ENCODE results near the gene ZNF394.

The ZNF394 gene

DNA sequence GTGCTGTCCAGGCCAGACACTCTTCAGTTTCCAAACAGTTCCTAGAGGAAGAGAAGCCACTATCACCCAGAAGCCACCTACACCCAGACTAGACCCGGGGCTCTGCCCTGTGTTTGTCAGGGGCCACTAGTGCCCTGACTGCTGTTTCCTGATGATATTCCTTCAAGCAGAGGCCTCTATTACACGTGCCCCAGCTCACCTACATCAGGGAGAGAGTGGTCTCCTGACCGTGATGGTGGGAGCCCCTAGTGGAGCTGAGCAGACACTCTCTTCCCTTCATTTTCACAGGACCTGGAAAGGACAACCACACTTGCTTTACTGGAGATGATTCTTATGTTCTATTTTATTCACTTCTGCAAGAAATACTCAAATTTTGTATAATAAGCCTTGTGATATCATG is 9.2 kb downstream of the ZNF394 start:
- no peak for DNase-seq

GRCh38 chr7:99489235-99489634 is 10.8 kb downstream of the ZNF394 start:
- DNase-seq, result no peak

GRCh38 chr7:99485094-99485493 is 15.0 kb downstream of the ZNF394 start:
- DNase-seq, result no peak

- DNase-seq, result no peak
Observed at GRCh38 chr7:99478464-99479440, 21.3 kb downstream of the ZNF394 start.

- no peak for DNase-seq
Observed at GRCh38 chr7:99476107-99476506, 24.0 kb downstream of the ZNF394 start.

DNA sequence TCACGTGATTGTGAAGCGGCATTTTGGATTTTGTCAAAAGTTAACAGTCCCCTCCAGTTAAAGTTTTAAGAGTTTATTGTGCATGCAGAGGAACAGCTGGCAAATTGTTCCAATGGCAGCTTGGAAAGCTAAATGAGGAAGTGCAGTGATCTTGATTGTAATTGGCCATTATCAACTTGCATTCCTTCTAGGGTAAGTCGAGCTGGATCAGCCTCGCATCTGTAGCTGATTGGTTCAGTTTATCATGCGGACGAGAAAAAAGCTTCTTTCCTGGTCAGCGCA is 26.8 kb downstream of the ZNF394 start:
- DNase-seq, result peak; percentile 41

DNA sequence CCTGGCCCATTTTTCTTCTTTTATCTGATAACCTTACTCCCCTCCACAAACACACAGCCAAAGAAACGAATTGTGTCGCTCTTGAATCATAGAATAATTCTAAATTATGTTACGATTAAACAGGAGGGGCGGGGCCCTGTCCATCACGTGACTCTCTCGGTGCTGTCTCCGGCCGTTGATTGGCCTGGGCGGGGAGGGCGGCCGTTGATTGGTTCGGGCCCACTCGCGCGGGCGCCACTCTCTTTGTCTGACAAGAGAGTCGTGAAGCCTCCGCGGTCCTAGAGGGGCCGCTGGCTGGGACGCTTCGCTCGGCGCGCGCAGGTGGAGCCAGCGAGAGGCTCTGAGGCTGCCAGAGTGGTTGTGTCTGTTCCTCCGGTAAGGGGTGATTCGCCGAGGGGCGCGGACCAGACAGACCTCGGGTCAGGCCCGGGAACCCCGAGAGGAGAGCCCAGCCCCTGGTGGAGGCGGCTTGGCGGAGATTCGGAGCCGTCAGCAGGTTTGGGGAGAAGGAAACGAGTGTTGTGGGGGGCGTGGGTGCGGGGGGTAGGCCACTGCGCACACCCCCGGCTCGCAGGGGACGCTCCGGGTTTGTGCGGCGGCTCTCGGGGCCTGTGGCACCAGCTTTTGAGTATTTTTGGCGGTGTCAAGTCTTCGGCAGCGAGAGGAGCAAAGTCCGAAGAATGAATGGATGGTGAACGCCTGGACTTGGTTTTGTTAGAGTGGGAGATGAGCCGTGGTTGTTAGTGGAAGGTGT is 27.3 kb downstream of the ZNF394 start, which contains the start of gene ZNF789:
TSS of gene ZNF789 (plus strand) at position 330 of the 754 bp plus-strand sequence. CDS start 3,567 bp downstream, outside the sequence.
- DNase-seq, result peak; percentile 98

DNA sequence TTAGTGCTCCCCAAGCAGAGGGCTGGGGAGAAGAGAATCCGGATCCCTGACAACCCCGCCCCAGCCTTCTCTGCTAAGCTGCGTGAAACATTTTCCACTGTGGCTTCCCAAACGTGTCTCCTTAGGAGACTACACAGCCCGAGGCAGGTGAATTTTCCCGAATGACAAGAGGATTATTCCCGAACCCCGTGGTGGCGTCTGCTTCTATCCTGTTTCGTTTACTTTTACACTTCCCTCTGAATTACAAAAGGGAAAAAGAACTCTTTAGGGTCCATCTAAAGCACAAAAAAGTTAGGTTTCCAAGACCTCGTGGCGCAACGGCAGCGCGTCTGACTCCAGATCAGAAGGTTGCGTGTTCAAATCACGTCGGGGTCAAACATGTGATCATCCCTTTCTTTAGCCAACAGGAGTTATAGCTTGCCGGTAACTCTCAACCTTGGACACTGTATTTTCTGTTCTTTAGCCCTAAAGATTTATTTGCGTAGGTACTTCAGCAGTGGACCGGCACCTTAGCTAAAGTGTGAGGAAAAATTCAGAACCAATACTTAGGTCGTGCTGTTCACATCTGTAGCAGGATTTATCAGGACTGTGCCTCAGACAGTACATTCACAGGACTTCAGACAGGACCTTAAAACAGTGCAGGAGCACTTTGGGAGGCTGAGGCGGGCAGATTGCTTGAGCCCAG is 30.6 kb downstream of the ZNF394 start:
- DNase-seq, result no peak

GRCh38 chr7:99468336-99468918 is 31.7 kb downstream of the ZNF394 start:
- DNase-seq, result no peak

- DNase-seq, result no peak
Observed at GRCh38 chr7:99465421-99465768, 34.7 kb downstream of the ZNF394 start.

GRCh38 chr7:99461221-99461620 is 38.9 kb downstream of the ZNF394 start:
- no peak for DNase-seq

GRCh38 chr7:99460651-99461050 is 39.4 kb downstream of the ZNF394 start:
- no peak for DNase-seq

DNA sequence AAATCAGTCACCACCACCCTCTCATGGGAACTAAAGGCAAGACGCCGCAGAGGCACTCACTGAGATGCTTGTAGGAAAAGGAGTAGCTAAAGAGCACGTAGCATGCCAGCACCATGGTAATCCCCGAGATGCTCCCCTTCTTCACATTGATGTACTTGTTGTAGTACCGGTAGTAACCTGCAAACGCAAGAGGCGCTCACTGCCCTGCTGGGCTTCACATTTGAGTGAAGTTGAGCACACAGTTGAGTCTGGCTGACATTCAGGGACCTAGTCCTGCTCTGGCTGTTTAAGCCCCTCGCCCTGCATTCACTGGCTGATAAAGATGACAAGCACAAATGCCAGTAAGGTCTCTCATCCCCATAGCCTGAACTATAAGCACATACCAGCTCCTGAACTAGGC is 41.0 kb downstream of the ZNF394 start:
- peak; percentile 41 for DNase-seq

DNA sequence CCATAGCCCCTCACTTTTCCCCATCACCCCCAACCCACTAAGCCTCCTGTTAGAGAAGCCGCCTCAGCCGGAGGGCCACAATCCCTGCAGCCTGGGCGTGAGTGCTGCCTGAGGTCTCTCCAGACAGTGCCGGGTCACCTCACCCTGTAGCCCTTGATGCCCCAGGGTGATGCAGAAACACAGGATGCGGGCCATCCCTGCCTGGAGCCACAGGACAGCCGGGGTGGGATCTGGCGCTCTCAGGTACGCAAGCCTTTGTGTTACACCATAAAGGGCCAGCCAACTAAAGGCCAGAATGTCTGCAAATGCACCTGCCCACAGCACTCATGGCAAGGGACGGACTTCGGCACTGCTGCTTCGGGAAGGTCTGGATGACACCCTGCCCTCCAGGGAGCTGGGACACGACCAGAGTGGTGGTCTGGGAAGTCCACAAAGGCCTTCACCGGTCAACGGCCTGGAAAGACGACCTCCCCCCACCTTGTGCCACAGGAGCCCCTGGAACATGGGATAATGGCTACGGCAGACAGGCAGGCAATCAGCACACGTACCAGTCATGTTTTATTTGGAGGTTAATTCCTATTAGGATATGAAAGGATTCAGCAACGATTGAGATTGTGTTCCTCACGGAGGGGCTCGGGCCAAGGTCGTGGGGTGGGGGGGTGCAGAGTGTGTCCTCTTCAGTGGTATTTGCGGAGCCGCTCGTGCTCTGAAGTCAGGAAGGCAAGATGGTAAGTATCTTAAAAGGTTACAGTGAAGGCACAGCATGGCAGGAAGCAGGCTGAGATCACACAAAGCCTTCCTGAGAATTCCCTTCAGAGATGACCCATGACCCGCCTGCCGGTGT is 42.2 kb downstream of the ZNF394 start:
- no peak for DNase-seq

- no peak for DNase-seq
Observed at GRCh38 chr7:99457050-99457649, 42.9 kb downstream of the ZNF394 start.

DNA sequence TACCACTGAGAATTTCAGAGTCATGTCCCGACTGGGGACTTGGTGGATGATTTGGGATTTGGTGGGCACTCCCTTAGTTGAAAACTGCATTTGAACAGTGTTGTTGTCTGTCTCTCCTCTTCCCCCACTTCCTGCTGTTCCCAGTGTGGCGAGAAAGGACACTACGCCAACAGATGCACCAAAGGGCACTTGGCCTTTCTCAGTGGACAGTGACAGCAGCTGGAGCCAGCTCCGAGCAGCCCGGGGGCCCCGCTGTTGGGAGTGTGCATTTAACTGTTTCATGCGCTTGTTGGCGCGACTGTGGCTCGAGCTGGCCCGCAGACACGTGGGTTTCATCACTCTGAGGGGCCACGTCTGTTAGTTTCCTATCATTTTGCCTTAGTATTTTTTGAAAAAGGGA is 43.8 kb downstream of the ZNF394 start:
- no peak for DNase-seq

DNA sequence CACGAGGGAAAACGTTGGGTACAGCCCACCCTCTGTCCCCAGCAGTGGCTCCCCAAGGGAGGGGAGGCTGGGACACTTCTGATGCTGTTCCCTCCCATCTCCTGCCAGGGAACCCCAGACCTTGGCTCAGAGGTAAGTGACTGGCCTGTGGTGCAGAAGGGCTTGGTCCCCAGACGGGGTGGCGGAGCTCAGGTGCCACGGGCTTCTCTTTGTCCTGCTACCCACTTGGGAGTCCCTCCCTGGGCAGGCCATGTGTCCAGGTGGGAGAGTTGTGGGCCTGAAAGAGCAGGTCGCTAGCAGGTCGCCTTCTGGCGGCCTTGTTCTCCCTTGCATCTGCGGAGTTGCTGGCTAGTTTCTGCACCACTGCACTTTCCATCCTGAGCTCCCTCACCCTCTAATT is 44.2 kb downstream of the ZNF394 start:
- DNase-seq, result no peak

DNA sequence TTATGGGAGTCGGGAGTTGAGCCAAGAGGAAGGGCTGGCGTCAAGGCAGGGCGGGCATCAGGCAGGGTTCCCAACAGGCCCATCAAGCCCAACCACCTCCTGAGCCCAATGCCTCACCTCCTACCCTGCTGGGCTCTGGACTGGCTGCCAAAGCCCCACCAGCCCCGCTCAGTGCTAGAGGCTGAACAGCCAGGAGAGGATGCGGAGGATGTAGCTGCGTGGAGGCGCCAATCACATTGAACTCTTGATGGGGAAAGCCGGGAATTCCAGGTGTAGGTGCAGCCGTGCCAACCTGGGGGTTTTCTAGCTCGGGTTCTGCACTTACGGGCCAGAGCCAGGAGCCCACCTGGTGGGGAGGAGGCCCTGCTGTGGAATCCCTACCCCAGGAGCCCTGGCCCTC is 47.0 kb downstream of the ZNF394 start:
- DNase-seq, result no peak

GRCh38 chr7:99452541-99452940 is 47.5 kb downstream of the ZNF394 start:
- no peak for DNase-seq

- DNase-seq, result no peak
Observed at GRCh38 chr7:99451936-99452335, 48.1 kb downstream of the ZNF394 start.

GRCh38 chr7:99449326-99449725 is 50.8 kb downstream of the ZNF394 start:
- no peak for DNase-seq

GRCh38 chr7:99448855-99449254 is 51.2 kb downstream of the ZNF394 start:
- no peak for DNase-seq

Measured in CD4-positive, alpha-beta T cell treated with Interleukin-21 for 1 hour (primary cell).